GM18870 (cell line): ENCODE results near the gene FSIP1.

ENCODE experiments used
- ATAC-seq: cut with Tn5 transposase; IDR thresholded peaks from one replicate; pipeline ENCODE4 v1.9.1; 2021; ENCODE audit warnings: moderate library complexity; ENCODE audit not compliant: unreplicated experiment

The FSIP1 gene

GRCh38 chr15:39585389-39585841, 197.2 kb downstream of the FSIP1 start:
- no peak for ATAC-seq

DNA sequence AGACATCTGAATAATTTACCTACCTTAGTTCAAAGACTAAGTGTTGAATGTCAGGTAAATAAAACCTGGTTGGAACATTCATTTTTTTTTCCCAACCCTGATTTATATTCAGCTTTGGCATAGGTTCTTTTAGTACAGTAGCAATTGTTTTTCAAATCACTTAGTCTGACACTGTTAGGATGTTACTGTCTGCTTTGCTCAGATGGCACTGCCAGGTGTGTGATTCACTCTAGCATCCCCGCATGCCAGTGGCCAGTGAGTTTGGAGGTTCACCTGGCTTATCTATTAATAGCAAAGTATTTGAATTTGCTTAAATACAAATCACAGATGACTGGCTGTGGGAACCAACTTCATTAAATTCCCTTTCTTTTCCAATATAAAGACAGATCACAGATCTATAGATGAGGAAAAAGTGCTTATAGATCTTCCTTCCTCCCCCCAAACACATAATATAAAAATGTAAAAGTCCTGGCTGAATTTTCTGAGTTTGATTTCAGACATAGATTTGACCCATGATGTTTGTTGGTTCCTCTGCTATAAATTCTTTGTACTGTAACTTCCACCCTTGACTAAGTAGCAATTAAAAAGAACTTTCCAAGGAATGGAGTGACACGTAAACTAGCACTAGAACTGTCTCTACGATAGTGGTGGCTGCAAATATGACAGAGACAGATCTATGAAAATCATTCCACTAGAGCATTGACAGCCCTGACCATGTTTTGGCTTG, 197.8 kb downstream of the FSIP1 start:
- ATAC-seq, result no peak

DNA sequence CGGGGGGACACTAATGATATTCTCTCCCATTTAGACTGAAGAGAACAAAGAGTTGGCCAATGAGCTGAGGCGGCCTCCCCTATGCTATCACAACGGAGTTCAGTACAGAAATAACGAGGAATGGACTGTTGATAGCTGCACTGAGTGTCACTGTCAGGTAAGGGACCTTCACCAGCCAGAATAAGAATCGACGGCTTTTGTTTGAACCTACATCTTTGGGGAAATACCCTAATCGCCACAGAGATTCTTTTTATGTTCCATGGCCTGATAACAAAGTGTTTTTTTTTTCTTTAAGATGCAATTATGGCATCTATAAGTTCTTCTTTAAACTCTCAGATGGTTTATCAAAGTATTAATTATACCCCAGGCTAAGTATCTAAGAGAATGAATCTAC, 198.4 kb downstream of the FSIP1 start:
- ATAC-seq, result no peak

DNA sequence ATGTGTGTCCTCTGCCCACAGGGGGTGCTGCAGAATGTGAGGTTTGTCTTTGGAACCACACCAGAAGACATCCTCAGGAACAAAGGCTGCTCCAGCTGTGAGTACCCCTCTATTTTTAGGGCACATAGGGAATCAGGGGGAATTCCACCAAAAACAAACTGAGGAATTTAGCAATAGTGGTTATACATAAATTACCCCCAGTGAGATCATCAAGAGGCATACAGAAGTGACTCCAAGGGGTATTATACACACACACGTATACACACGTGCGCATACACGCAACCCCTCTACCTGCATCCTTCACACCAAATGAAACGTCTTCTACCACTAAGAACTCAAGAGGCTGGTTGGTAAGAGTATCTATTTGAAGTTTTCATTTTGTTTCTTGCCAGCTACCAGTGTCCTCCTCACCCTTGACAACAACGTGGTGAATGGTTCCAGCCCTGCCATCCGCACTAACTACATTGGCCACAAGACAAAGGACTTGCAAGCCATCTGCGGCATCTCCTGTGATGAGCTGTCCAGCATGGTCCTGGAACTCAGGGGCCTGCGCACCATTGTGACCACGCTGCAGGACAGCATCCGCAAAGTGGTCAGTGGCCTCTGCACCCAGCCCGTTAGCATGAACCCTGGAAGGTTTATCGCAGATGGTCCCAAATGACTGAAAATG, 198.9 kb downstream of the FSIP1 start:
- ATAC-seq, result no peak

DNA sequence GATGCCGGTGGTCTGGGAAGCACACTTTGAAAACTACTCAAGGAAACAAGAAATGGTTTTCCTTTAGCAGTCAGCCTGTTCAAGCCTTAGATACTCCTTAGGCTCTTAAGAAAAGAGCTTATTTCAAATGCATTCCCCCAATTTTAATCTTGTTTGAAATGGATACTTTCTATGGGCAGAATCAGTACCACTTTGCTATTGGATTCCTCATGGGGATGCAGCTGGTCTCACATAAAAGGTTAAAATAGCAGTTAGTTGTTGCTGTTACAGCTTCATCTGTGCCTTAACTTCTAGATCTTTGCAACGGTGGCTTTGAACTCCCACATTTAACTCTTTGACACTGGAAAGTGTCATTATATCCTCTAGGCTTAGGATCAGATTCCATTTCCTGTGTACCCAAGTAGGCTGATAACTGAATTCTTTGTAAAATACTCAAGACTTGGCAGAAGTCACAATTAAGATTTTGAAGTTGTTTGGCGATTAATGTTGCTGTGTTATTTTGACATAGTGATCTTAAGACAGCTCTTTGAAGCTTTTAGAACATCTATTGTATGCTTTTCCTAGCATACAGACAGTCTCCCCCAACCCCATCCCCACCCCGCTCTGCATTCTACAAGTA, 199.6 kb downstream of the FSIP1 start:
- ATAC-seq, result no peak

DNA sequence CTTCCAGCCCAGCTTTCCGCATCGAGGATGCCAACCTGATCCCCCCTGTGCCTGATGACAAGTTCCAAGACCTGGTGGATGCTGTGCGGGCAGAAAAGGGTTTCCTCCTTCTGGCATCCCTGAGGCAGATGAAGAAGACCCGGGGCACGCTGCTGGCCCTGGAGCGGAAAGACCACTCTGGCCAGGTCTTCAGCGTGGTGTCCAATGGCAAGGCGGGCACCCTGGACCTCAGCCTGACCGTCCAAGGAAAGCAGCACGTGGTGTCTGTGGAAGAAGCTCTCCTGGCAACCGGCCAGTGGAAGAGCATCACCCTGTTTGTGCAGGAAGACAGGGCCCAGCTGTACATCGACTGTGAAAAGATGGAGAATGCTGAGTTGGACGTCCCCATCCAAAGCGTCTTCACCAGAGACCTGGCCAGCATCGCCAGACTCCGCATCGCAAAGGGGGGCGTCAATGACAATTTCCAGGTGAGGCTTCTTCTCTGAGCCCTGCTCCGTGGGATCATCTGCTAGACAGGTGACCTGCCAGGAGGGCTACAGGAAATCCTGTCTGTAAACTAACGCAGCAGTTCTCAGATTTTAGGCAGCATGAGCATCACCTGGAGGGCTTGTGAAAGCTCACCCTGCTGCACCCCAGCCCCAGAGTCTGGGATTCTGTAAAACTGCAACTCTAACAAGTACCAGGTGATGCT, 200.2 kb downstream of the FSIP1 start:
- no peak for ATAC-seq

DNA sequence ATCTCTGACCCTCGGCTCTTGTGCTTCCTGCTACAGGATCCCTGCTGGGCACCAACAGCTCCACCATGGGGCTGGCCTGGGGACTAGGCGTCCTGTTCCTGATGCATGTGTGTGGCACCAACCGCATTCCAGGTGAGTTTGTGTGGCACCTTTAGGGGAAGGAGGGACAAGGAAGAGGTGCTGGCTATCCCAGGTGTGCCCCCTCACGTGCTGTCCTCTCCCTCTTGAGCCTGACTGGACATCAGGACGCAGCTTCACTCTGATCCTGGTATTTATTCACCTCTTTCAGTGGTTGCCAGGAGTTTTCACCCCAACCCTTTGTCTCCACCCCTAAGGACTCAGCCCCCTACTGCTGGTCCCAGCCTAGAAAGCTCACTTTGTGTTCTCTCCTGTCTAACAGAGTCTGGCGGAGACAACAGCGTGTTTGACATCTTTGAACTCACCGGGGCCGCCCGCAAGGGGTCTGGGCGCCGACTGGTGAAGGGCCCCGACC, 200.8 kb downstream of the FSIP1 start:
- ATAC-seq, result no peak

DNA sequence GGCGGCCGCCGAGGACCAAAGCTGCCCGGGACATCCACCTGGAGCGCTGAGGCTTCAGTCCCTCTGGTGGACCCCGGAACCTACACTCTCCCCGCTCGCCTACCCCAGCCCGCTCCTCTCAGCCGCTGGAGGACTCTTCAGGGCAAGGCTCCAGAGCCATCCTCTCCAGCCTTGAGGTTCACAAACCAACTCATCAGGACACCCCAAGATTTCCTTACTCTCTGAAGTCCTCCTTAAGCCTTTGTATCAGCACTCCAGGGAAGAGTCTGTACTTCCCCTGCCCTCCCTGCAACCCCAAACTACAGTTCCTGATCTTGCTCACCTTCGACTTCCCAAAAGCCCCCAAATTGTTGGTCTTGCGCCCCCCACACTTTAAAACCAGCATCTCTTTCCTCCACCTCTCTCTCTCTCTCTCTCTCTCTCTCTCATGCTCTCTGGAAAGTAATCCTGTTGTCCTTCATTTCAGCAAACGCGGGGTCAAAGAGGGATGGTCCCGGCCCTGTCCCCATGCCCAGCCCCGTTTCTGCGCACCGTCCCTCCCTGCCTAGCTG, 201.3 kb downstream of the FSIP1 start:
- ATAC-seq, result no peak

DNA sequence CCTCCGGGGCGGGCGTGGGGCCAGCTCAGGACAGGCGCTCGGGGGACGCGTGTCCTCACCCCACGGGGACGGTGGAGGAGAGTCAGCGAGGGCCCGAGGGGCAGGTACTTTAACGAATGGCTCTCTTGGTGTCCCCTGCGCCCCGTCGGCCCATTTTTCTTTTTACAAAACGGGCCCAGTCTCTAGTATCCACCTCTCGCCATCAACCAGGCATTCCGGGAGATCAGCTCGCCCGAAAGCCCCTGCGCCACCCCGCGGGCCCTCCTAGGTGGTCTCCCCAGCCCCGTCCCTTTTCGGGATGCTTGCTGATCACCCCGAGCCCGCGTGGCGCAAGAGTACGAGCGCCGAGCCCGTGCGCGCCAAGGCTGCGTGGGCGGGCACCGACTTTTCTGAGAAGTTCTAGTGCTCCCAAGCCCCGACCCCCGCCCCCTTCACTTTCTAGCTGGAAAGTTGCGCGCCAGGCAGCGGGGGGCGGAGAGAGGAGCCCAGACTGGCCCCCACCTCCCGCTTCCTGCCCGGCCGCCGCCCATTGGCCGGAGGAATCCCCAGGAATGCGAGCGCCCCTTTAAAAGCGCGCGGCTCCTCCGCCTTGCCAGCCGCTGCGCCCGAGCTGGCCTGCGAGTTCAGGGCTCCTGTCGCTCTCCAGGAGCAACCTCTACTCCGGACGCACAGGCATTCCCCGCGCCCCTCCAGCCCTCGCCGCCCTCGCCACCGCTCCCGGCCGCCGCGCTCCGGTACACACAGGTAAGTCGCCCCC, 202.0 kb downstream of the FSIP1 start, which contains the start of gene THBS1:
Gene THBS1 (plus strand): TSS at position 595 of the 757 bp plus-strand sequence. CDS start 779 bp downstream, outside the sequence.
- no peak for ATAC-seq

DNA sequence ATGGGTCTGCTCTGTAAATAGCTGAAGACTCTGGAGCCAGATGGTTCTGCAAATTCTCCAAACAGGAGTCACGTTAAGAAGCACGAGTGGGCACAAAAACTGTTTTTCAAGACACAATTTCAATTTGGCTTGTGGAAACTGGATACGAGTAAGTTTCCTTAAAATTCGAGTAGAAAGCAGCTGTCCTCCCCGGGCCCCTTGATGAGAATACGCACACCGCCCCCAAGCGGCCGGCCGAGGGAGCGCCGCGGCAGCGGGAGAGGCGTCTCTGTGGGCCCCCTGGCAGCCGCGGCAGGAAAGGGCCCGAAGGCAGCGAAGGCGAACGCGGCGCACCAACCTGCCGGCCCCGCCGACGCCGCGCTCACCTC, 202.5 kb downstream of the FSIP1 start:
- ATAC-seq, result no peak

DNA sequence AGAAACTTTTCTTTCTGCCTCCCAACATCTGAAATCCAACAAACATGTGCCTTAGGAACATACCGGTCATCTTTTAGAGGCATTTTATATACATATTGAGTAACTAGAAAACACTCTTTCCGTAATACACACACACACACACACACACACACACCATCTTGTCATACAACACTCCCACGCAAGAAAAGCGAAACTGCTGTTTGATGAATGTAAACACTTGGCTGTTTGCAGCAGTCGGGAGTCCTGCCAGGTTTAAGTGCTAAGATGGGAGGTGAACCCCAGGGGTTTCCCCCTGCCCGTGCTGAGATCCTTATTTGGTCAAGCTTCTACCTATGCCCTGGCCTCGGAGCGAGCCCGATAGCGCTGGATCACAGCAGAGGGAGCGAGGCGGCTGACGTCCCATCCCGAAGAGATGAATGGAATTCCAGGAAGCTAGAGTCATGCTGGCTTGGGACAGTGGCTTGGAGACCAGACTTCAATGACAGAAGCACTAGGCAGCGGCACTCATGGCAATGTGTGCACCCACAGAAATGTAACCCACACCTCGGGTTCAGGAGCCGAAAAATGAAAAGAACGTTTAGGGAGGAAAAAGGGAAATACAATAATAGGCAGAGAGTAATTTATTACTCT, 203.0 kb downstream of the FSIP1 start:
- ATAC-seq, result no peak

DNA sequence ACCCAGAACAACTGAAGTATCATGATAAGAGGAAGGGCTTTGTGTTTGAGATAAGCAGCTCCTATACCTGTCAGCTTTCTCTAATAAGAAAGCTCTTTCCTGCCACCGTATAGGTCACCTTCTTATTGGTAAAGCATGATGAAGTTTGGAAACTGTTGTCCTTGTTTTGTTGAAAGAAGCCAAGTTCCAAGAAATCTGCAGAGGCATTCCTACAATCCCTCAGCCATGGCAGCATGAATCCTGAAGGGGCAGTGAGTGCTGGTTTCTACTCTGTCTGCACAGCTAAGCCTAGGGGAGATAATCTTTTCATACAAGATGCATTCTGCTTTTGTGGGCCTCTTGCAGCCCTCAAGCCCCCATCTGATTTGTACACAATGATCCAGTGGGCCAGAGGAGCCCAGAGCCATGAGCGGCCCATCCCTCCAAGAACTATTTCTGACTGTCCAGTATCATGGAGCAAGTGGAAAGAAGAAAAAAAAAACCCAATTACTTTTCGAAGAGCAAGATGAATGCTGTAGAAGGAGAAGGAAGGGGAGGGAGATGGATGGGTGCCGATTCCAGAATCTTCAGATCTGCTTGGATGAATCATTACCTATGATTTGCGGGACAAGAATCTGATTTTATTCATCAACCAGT, 203.7 kb downstream of the FSIP1 start:
- no peak for ATAC-seq

DNA sequence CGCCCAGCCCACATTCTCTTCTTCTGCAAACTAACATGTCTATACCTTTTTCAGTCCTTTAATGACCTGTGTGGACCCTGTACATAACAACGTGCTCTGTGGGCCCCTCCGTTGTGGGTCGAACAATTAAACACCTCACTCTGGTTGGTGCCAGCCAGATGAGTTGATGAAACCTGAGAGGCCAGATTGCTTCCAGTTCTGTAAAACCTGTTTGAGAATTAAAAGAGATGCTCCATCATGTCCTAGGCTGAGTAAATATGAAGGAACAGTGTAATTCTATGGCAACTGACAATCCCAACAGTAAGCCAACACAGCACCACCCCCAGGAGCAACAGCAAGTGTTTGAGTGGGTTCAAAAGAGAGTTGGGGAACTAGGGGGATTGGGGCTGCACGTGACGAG, 207.5 kb downstream of the FSIP1 start:
- no peak for ATAC-seq

DNA sequence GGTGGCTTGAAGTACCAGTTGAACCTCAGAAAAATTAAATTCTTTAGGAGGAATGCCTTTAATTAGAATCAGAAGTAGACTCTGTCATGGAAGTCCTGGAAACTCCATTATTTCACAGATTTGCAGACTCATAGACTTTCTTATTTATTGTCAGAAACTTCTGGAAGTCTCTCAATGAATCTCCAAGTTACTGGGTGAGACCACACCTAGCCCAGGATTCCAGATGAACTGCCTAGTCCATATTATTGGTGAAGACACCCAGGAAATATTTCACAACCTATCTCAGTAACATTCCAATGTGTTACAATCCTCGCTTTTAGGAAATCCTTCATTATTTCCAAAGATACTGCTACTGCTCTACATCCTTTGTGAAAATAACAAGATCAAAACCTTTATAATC, 208.2 kb downstream of the FSIP1 start:
- no peak for ATAC-seq

GRCh38 chr15:39573844-39574243, 208.8 kb downstream of the FSIP1 start:
- no peak for ATAC-seq

DNA sequence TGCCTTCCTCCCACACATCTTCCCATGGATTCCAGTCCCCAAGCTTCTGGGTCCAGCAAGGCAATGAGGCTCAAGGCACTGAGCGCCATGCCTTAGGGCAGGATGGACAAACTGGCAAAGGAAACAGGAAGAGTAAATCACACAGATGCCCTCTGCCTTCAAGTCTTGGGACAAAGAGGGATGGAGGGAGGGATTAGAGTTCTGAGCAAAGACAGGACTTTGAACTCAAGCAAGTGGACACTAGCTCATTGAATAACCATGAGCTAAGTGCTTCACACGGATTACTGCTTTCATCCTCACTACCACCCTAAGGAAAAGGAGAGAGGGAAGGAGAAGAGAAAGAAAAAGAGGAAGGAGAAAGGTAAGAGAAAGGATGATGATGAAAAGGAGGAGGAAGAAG, 209.4 kb downstream of the FSIP1 start:
- no peak for ATAC-seq

- no peak for ATAC-seq
Measured at GRCh38 chr15:39565851-39566250, 216.8 kb downstream of the FSIP1 start.

- no peak for ATAC-seq
Measured at GRCh38 chr15:39564972-39565665, 217.5 kb downstream of the FSIP1 start.

DNA sequence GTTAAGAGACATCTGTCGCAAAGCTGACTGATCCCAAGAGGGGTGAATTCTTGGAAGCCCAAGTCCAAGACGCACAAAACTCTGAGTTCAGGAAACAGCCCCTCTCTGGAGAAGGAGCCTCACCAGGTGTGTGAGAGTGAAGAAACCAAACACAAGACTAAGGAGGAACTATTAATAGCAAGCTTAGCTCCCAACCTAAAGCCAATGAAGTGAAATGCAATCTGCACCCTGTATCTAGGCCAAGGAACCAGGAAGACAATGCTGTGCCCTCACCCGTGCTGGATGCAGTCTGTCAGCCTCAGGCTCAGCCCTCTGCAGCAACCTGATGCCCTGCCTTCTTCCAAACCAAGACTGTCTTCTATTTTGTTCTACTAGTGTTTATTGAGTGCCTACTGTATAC, 224.2 kb downstream of the FSIP1 start:
- ATAC-seq, result no peak
